ENCODE data around the gene TBX19.

The TBX19 gene

GRCh38 chr1:168260393-168260792 lies 20.3 kb upstream of the TBX19 start:
- Mint-ChIP-seq H3K36me3 (peaks cover 32% of the 10 kb centered on the region), H3K9me3 (peaks cover 14% of the 10 kb centered on the region), H3K27me3 (no peaks in the 10 kb centered on the region), H3K4me3 (no peak overlapping the region), H3K27ac (no peak overlapping the region), H3K4me1 (peaks cover 8% of the 10 kb centered on the region)
- CTCF ChIA-PET = interaction anchor here (0.6 kb wide), 1 partner anchor 62 kb away, joined by 3 read pairs; no protein-coding TSS in a partner anchor
- no peak for DNase-seq

GRCh38 chr1:168261390-168261789 lies 19.3 kb upstream of the TBX19 start:
- no peaks in the 10 kb centered on the region for H3K27me3 Mint-ChIP-seq
- DNase-seq = no peak
- H3K27ac Mint-ChIP-seq = no peak overlapping the region
- peaks cover 25% of the 10 kb centered on the region for H3K36me3 Mint-ChIP-seq
- H3K9me3 Mint-ChIP-seq = peaks cover 8% of the 10 kb centered on the region
- CTCF ChIA-PET = interaction anchor here (0.6 kb wide), 1 partner anchor 928 kb away, joined by 3 read pairs; no protein-coding TSS in a partner anchor
- no peak overlapping the region for H3K4me3 Mint-ChIP-seq
- H3K4me1 Mint-ChIP-seq = peaks cover 8% of the 10 kb centered on the region

- Mint-ChIP-seq H3K4me1 (peaks cover 8% of the 10 kb centered on the region), H3K9me3 (peaks cover 5% of the 10 kb centered on the region), H3K4me3 (no peak overlapping the region), H3K27ac (no peak overlapping the region), H3K27me3 (no peaks in the 10 kb centered on the region), H3K36me3 (peaks cover 12% of the 10 kb centered on the region)
- DNase-seq = no peak
- CTCF ChIA-PET = no interaction called here
Observed at GRCh38 chr1:168263130-168263529, 17.5 kb upstream of the TBX19 start.

GRCh38 chr1:168264296-168264695 lies 16.4 kb upstream of the TBX19 start:
- no peak for DNase-seq
- CTCF ChIA-PET = no interaction called here
- Mint-ChIP-seq H3K9me3 (peaks cover 5% of the 10 kb centered on the region), H3K27ac (no peak overlapping the region), H3K27me3 (no peaks in the 10 kb centered on the region), H3K4me3 (no peak overlapping the region), H3K4me1 (peaks cover 8% of the 10 kb centered on the region), H3K36me3 (peaks cover 10% of the 10 kb centered on the region)

- Mint-ChIP-seq H3K36me3 (peaks cover 9% of the 10 kb centered on the region), H3K27me3 (no peaks in the 10 kb centered on the region), H3K9me3 (peaks cover 7% of the 10 kb centered on the region), H3K4me3 (no peak overlapping the region), H3K4me1 (peaks cover 8% of the 10 kb centered on the region), H3K27ac (no peak overlapping the region)
- CTCF ChIA-PET = no interaction called here
- DNase-seq = no peak
Observed at GRCh38 chr1:168265596-168265995, 15.1 kb upstream of the TBX19 start.

- peaks cover 9% of the 10 kb centered on the region for H3K36me3 Mint-ChIP-seq
- peaks cover under 1% of the 10 kb centered on the region for H3K4me1 Mint-ChIP-seq
- CTCF ChIA-PET = no interaction called here
- peaks cover 7% of the 10 kb centered on the region for H3K9me3 Mint-ChIP-seq
- H3K4me3 Mint-ChIP-seq = no peak overlapping the region
- no peak for DNase-seq
- H3K27me3 Mint-ChIP-seq = no peaks in the 10 kb centered on the region
- H3K27ac Mint-ChIP-seq = no peak overlapping the region
Observed at GRCh38 chr1:168266644-168267186, 14.0 kb upstream of the TBX19 start.

GRCh38 chr1:168271636-168272035 lies 9.0 kb upstream of the TBX19 start:
- H3K27ac Mint-ChIP-seq = no peak overlapping the region
- DNase-seq = no peak
- no peaks in the 10 kb centered on the region for H3K36me3 Mint-ChIP-seq
- H3K27me3 Mint-ChIP-seq = no peaks in the 10 kb centered on the region
- H3K9me3 Mint-ChIP-seq = peaks cover 4% of the 10 kb centered on the region
- CTCF ChIA-PET = no interaction called here
- no peaks in the 10 kb centered on the region for H3K4me1 Mint-ChIP-seq
- H3K4me3 Mint-ChIP-seq = no peak overlapping the region

GRCh38 chr1:168273575-168273974 lies 7.1 kb upstream of the TBX19 start:
- no peaks in the 10 kb centered on the region for H3K27me3 Mint-ChIP-seq
- CTCF ChIA-PET = no interaction called here

GRCh38 chr1:168279253-168279652 lies 1.4 kb upstream of the TBX19 start:
- peaks cover 2% of the 10 kb centered on the region for H3K9me3 Mint-ChIP-seq

More at GRCh38 chr1:168273575-168273974, 7.1 kb upstream of the TBX19 start:
- no peak overlapping the region for H3K4me3 Mint-ChIP-seq
- no peak for DNase-seq
- H3K36me3 Mint-ChIP-seq = no peaks in the 10 kb centered on the region
- H3K4me1 Mint-ChIP-seq = no peaks in the 10 kb centered on the region
- H3K27ac Mint-ChIP-seq = no peak overlapping the region
- peaks cover 4% of the 10 kb centered on the region for H3K9me3 Mint-ChIP-seq

GRCh38 chr1:168281603-168282325 lies 1.1 kb downstream of the TBX19 start:
- CTCF ChIA-PET = no interaction called here
- H3K27ac Mint-ChIP-seq = no peak overlapping the region

More at GRCh38 chr1:168279253-168279652, 1.4 kb upstream of the TBX19 start:
- DNase-seq = no peak
- no peaks in the 10 kb centered on the region for H3K36me3 Mint-ChIP-seq
- no peak overlapping the region for H3K4me3 Mint-ChIP-seq
- H3K27me3 Mint-ChIP-seq = peaks cover 4% of the 10 kb centered on the region
- H3K27ac Mint-ChIP-seq = no peak overlapping the region
- CTCF ChIA-PET = no interaction called here
- H3K4me1 Mint-ChIP-seq = no peaks in the 10 kb centered on the region

GRCh38 chr1:168285521-168285790 lies 4.8 kb downstream of the TBX19 start:
- H3K36me3 Mint-ChIP-seq = no peaks in the 10 kb centered on the region
- H3K27me3 Mint-ChIP-seq = peaks cover 4% of the 10 kb centered on the region
- CTCF ChIA-PET = interaction anchor here (1.8 kb wide), 1 partner anchor 50 kb away, joined by 5 read pairs; no protein-coding TSS in a partner anchor
- no peak overlapping the region for H3K4me3 Mint-ChIP-seq
- H3K27ac Mint-ChIP-seq = no peak overlapping the region
- no peaks in the 10 kb centered on the region for H3K9me3 Mint-ChIP-seq
- no peak for DNase-seq
- peaks cover 18% of the 10 kb centered on the region for H3K4me1 Mint-ChIP-seq

More at GRCh38 chr1:168281603-168282325, 1.1 kb downstream of the TBX19 start:
- DNase-seq = no peak
- Mint-ChIP-seq H3K4me1 (peaks cover 9% of the 10 kb centered on the region), H3K36me3 (no peaks in the 10 kb centered on the region), H3K27me3 (peaks cover 4% of the 10 kb centered on the region), H3K4me3 (no peak overlapping the region), H3K9me3 (no peaks in the 10 kb centered on the region)

GRCh38 chr1:168285971-168286927 lies 5.6 kb downstream of the TBX19 start:
- CTCF ChIA-PET = interaction anchor here (1.0 to 1.8 kb wide), 2 partner anchors 35 to 51 kb away, joined by 4 to 5 read pairs; no protein-coding TSS in a partner anchor
- Mint-ChIP-seq H3K4me1 (peaks cover 18% of the 10 kb centered on the region), H3K27me3 (no peaks in the 10 kb centered on the region), H3K4me3 (no peak overlapping the region), H3K27ac (no peak overlapping the region), H3K36me3 (no peaks in the 10 kb centered on the region), H3K9me3 (no peaks in the 10 kb centered on the region)
- no peak for DNase-seq

- Mint-ChIP-seq H3K36me3 (no peaks in the 10 kb centered on the region), H3K4me3 (no peak overlapping the region), H3K9me3 (no peaks in the 10 kb centered on the region), H3K4me1 (peaks cover 18% of the 10 kb centered on the region), H3K27me3 (no peaks in the 10 kb centered on the region), H3K27ac (no peak overlapping the region)
- DNase-seq = no peak
- CTCF ChIA-PET = interaction anchor here (1.0 to 1.8 kb wide), 2 partner anchors 34 to 52 kb away, joined by 4 to 5 read pairs; no protein-coding TSS in a partner anchor
Observed at GRCh38 chr1:168287237-168287664, 6.6 kb downstream of the TBX19 start.

GRCh38 chr1:168288311-168289052 lies 7.8 kb downstream of the TBX19 start:
- Mint-ChIP-seq H3K27ac (no peak overlapping the region), H3K27me3 (no peaks in the 10 kb centered on the region), H3K4me1 (peaks cover 18% of the 10 kb centered on the region), H3K4me3 (no peak overlapping the region), H3K9me3 (no peaks in the 10 kb centered on the region), H3K36me3 (no peaks in the 10 kb centered on the region)
- CTCF ChIA-PET = no interaction called here
- no peak for DNase-seq
